Fibroblast of skin of left quadriceps (primary cell): ENCODE results near the gene B3GNT3.
"Not testable (repeated sequence)": the region's sequence is repeated elsewhere in the genome, so short reads cannot be mapped to it uniquely, and the experiment has no call there.

Experiments
- DNase-seq, 2 experiments: peaks; one replicate each; pipeline ENCODE4 v3.0.0-alpha.2; 2013; ENCODE audit warnings: low read depth in 2 of 2

Gene B3GNT3

DNA sequence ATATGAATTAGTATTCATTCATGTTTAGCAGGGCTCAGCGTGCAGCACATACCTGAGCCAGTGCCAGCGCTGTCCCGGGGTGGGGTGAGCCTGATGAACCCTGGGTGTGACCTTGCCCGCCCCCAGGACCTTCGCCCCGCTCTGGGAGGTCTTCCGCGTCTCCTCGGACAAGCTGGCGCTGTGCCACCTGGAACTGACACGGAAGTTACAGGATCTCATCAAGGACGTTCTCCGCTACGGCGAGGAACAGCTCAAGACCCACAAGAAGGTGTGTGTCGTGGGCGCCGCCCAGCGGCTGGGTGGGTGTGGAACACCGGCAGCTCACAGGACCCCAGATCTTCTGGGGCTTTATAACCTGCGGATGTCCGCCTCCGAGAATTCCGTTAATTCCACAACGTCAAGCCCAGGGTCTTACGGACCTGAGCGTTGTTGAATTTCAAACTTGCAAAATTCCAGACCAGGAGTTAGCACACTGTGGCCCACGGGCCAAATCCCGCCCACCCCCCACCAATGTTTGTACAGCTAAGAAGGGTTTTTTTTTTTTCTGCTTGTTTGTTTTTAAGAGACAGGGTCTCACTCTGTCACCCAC lies 28.3 kb upstream of the B3GNT3 start:
- peak; percentile 46 to 51 for DNase-seq

DNA sequence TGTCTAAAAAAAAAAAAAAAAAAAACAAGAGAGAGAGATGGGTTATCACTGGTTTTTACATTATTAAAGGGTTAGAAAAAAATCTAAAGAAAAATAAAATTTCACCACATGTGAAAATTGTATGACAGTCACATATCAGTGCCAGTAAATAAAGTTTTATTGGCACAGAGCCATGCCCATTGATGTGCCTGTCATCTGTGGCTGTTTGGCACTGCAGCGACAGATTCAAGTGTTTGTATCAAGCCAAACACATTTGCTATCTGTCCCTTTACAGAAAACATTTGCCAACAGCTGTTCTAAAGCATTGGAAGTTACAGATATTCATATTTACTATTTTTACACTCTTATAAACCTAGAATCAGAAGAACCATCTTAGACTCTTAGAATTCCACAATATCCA lies 27.4 kb upstream of the B3GNT3 start:
- no peak for DNase-seq

GRCh38 chr19:17770613-17771012 lies 24.3 kb upstream of the B3GNT3 start:
- no peak for DNase-seq

GRCh38 chr19:17772172-17772571 lies 22.8 kb upstream of the B3GNT3 start:
- no peak for DNase-seq

GRCh38 chr19:17775245-17775927 lies 19.6 kb upstream of the B3GNT3 start:
- no peak for DNase-seq

DNA sequence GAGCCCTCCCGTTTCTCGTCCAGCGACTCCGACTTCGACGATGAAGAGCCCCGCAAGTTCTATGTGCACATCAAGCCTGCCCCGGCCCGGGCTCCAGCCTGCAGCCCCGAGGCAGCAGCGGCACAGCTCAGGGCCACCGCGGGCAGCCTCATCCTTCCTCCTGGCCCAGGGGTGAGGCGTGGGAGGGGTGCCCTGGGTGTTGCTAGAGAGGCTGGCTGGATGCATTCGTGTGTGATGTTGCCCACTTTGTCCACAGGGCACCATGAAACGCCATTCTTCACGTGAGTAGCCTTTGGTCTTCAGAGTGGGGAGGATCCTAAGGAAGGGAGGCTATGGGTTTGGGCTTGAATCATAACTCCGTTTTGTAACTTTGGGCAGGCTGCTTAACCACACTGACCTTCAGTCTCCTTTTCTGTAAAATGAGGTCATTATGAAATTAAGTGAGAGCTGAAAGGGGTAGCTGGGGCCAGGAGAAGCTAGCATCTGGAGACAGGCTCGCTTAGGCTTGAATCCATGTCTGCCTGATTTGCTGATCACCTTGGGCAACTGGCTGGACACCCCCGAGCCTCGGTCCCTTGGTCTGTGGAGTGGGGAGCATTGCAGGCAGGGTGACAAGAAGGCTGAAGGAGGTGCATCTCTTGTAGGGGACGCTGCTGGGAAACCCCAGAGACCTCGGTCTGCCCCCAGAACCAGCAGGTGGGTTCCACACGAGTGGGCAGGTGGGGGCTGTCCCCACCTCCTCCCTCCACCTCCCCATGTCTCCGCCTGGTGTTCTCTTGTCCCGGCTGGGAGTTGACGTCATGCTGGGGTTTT lies 18.7 kb upstream of the B3GNT3 start:
- no peak for DNase-seq

DNA sequence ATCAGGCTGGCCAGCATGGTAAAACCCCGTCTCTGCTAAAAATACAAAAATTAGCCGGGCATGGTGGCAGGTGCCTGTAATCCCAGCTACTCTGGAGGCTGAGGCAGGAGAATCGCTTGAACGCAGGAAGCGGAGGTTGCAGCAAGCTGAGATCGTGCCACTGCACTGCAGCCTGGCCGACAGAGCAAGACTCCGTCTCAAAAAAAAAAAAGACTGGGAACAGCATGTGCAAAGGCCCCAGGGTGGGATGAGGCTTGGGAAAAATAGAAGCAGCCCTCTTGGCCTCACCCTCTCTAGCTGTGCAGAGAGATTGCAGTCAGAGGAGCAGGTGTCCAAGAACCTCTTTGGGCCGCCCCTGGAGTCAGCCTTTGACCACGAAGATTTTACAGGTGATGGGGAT lies 17.1 kb upstream of the B3GNT3 start:
- DNase-seq, result not testable (repeated sequence)

- DNase-seq, result no peak
Observed at GRCh38 chr19:17778251-17778967, 16.5 kb upstream of the B3GNT3 start.

DNA sequence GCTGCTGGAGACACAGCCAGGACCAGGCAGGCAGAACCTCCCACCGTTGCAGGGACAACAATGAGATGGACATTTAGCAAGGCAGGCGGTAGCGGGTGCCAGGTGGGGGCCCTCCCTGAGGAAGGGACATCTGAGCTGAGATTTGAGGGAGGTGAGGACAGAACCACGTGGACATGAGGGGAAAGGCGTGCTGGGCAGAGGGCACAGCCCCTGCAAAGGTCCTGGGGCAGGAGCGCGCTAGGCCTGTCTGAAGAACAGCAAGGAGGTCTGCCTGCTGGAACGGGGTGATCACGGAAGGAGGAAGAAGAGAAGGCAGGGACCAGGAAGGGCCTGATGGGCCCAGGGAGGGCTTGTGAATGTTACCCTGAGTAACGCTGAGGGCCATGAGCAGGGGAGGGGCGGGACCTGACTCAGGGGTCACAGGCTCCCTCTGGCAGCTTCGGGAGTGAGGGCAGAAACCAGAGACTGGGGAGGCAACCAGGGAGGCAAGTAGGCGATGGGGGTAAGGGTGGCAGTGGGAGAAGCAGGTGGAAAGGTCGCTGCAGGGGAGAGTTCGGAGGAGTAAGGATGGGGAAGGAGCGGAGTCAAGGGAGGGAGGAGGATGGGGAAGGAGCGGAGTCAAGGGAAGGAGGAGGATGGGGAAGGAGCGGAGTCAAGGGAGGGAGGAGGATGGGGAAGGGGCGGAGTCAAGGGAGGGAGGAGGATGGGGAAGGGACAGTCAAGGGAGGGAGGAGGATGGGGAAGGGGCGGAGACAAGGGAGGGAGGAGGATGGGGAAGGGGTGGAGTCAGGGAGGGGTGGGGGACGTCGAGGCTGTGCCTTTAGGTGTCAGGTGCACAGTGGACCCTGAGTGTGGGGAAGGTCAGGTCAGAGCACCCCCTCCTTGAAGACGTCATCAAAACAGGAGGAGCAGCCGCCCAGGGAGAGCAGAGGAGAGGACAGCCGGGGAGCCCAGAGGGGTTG lies 15.7 kb upstream of the B3GNT3 start:
- DNase-seq, result peak in 1 of 2 experiments; percentile 8

DNA sequence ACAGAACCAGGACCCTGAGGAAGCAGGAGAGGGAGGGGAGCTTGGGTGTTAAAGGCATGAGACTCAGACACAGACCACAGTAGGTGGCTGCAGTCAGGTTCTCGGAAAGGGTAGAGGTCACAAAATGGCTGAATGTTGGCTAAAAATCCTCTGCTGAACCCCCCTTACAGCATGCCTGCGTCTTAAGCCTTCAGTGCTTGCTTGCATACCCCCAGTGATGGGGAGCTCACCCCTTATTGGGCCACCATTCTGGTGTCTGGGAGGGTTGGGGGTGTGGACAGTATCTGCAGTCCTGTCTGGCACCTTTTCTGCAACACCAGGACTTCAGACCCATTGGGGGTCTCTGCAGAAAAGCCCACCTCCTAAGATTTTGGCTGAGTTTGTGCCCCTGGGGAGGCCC lies 14.2 kb upstream of the B3GNT3 start:
- DNase-seq, result no peak

DNA sequence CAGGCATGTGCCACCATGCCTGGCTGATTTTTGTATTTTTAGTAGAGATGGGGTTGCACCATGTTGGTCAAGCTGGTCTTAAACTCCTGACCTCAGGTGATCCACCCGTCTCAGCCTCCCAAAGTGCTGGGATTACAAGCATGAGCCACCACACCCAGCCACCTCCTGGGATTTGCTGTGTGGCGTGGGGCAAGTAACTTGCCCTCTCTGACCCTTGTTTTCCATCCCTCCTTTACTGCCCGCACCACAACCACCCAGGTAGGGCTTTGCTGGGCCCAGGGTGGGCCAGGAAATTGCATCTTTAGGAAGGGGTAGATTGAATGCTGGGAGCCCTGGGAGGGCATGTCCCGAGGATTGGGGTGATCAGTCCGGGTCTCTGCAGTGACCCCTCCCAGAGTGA lies 11.2 kb upstream of the B3GNT3 start:
- not testable (repeated sequence) for DNase-seq

DNA sequence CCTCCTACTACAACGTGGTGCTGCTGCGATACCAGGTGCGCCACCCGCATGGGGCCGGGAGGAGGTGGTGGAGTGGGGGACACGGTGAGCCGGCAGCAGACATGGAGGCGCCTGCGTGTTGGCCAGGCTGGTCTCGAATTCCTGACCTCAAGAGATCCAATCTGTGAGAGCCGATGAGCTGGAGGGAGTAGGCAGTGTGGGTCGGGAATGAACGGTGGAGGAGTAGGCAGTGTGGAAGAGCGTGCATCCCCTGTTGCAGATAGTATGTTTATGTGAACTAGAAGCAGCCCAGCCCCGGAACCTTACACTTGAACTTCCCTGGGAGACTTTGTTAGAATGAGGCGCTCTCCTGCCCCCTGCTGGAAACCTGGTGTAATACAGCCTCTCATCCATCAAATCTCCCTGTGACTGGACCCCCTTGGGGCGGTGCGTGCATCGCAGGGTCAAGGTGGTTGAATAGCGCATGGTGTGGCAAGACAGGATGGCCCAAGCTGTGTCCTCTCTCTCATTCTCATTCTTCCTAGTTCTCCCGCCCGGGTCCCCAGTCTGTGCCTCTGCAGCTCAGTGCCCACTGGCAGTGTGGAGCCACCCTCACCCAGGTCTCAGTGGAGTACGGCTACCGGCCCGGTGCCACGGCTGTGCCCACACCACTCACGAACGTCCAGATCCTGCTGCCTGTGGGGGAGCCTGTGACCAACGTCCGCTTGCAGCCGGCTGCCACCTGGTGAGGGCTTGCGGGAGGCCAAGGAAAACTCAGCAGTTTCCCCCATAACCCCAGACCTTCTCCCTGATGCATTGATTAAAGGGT lies 10.5 kb upstream of the B3GNT3 start:
- peak in 1 of 2 experiments; percentile 28 for DNase-seq

DNA sequence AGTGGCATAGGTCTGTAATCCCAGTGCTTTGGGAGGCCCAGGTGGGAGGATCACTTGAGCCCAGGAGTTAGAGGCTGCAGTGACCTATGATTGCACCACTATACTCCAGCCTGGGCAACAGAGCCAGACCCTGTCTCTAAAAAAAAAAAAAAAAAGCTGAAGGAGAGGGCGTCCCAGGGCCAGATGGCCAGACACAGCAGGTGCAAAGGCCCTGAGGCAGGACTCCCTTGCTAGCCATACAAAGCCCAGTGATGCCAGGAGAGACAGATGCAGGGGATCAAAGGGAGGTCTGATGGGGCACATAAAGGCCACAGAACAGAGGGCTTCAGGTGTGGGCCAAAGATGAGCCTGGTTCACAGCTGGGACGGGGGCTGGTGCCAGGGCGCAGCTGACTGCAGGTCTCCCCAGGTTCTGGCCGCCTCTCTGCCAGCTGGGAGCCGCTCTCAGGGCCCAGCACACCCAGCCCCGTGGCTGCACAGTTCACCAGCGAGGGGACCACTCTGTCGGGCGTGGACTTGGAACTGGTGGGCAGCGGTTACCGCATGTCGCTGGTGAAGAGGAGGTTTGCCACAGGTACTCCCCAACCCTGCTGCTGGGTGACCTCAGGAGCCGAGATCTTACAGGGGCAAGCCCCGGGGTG lies 7.5 kb upstream of the B3GNT3 start:
- DNase-seq, result no peak

- no peak for DNase-seq
Observed at GRCh38 chr19:17788632-17789031, 6.3 kb upstream of the B3GNT3 start.

DNA sequence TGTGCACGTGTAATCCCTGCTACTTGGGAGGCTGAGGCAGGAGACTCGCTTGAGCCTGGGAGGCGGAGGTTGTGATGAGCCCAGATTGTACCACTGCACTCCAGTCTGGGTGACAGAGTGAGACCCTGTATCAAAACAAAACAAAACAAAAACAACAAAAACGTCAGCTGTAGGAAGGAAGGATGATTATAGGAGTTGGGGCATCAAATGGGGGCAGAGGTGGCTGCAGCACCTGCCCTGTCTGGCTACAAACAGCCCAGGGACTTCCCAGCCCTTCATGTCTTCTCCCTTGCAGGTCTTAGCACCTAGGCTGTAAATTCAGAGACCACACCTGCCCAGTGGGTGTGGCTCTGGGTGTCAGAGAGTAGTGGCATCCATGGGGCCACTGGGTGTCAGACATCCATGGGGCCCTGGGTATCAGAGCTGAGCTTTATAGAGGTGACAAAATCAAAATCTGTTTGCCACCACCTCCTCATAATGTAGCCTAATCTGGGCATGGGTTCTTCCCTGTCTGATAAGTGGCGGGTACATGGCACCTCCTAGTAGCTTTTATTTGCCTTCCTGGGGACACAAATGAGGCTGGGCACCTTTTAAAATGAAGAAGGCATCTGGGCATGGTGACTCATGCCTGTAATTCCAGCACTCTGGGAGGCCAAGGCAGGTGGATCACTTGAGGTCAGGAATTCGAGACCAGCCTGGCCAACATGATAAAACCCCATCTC lies 4.7 kb upstream of the B3GNT3 start:
- DNase-seq, result no peak

GRCh38 chr19:17794412-17794730 lies 567 bp upstream of the B3GNT3 start:
- DNase-seq, result no peak

- no peak for DNase-seq
Observed at GRCh38 chr19:17795495-17795856, 538 bp downstream of the B3GNT3 start.

DNA sequence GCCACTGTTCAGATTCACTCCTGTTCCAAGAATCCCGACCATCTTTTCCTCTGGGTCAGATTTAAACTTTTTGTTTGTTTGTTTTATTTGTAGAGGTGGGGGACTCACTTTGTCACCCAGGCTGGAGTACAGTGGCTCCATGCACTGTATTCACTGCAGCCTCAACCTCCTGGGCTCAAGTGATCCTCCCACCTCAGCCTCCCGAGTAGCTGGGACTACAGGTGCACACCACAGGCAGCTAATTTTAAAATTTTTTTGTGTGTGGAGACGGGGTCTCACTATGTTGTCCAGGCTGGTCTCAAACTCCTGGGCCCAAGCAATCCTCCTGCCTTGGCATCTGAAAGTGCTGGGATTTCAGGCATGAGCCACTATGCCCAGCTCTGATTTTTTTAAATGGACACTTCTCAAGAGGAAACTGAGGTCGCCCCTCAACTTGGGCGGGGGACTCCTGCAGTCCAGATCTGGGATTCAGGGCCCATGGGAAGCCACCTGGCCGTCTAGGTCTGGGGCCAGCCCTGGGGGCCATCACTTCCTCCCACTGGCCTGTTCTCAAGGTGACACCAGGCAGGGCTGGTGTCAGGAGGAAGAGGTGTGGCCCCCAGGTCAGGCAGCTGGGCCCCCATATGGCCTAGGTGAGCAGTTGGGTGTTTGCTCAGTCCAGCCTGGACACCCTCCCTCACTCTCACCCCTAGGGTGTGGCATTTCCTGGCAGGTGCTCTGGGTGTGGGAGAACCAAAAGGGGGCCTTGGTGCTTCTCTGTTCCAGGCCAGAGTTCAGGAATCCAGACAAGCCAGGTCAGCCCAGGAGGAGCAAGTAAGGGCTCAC lies 1.3 kb downstream of the B3GNT3 start:
- no peak for DNase-seq
